HCT116 (cell line): ENCODE data around the gene CCDC106.
A peak's percentile ranks its signal among the peaks of the same experiment; 100 is the strongest.

Experiments
- ATF3 ChIP-seq: IDR thresholded peaks from 2 replicates; pipeline ENCODE4 v1.6.1; 2012
- CBX3 ChIP-seq: IDR thresholded peaks from 2 replicates; pipeline ENCODE4 v1.6.1; 2012; ENCODE audit warnings: low read depth
- CTCF ChIP-seq, 3 experiments: fragments of 200-600 bp in 1 of 3; sonication (generic) in 1 of 3; IDR thresholded peaks in 2 of 3; conservative IDR thresholded peaks in 1 of 3; 2 replicates each; pipeline ENCODE4 v1.5.1; 2012 to 2017; ENCODE audit warnings: low read depth in 2 of 3, low read length in 2 of 3, antibody characterized with exemption in 1 of 3, borderline replicate concordance in 1 of 3, control low read depth in 1 of 3, mild to moderate bottlenecking in 1 of 3, mixed read lengths in 1 of 3, mixed run types in 1 of 3, moderate library complexity in 1 of 3; ENCODE audit not compliant: insufficient read depth in 1 of 3
- POLR2A ChIP-seq: IDR thresholded peaks from 2 replicates; pipeline ENCODE4 v1.7.0; 2011; ENCODE audit warnings: borderline replicate concordance; ENCODE audit not compliant: insufficient read depth, insufficient read length; ENCODE audit errors: extremely low read depth
- POLR2AphosphoS5 ChIP-seq: IDR thresholded peaks from 2 replicates; pipeline ENCODE4 v1.6.1; 2011; ENCODE audit warnings: mild to moderate bottlenecking, low read depth, low read length, moderate library complexity
- SRF ChIP-seq: IDR thresholded peaks from 2 replicates; pipeline ENCODE4 v1.6.1; 2012; ENCODE audit warnings: low read depth

- TF ChIP-seq POLR2A (no peak), CBX3 (no peak; the same call in 1 of the 2 replicates), POLR2AphosphoS5 (peak; percentile 80), CTCF (IDR thresholded peaks at IDR 0.05 in 2 of 3, conservative IDR thresholded peaks at IDR 0.05 in 1 of 3; ENCODE audit: borderline replicate concordance in 1 of 3, insufficient read depth in 1 of 3, low read depth in 2 of 3, low read length in 2 of 3) (no peak), SRF (peak; percentile 75), ATF3 (no peak)
Observed at GRCh38 chr19:55674841-55675660, 27.0 kb downstream of the CCDC106 start, which contains the start of gene EPN1.
